Skeletal muscle satellite cell (primary cell): ENCODE measurements around the gene C1QTNF4. TPM values are rescaled to one million over a fixed set of nuclear protein-coding genes. Genes with fewer than 3 reads are reported as not detected.
"Not testable (repeated sequence)": the region's sequence is repeated elsewhere in the genome, so short reads cannot be mapped to it uniquely, and the experiment has no call there.

Experiments used
- H3K27me3 ChIP-seq: 2 replicates; pipeline ENCODE4 v1.7.0; 2013; ENCODE audit warnings: low read length; ENCODE audit not compliant: control insufficient read depth, insufficient read depth
- H3K36me3 ChIP-seq: 2 replicates; pipeline ENCODE4 v1.7.0; 2013; ENCODE audit warnings: mild to moderate bottlenecking, control low read depth, low read length; ENCODE audit not compliant: insufficient read depth
- H3K4me1 ChIP-seq: 2 replicates; pipeline ENCODE4 v1.7.0; 2013; ENCODE audit warnings: low read length; ENCODE audit not compliant: control insufficient read depth, insufficient read depth
- H3K4me2 ChIP-seq: 2 replicates; pipeline ENCODE4 v1.7.0; 2013; ENCODE audit warnings: mild to moderate bottlenecking, low read length
- H3K4me3 ChIP-seq: 2 replicates; pipeline ENCODE4 v1.7.0; 2013; ENCODE audit warnings: low read length
- H3K9ac ChIP-seq: 2 replicates; pipeline ENCODE4 v1.7.0; 2013; ENCODE audit warnings: mild to moderate bottlenecking, low read depth, low read length, moderate library complexity
- H3K9me3 ChIP-seq: replicated peaks from 2 replicates; pipeline ENCODE4 v1.7.0; 2013; ENCODE audit warnings: mild to moderate bottlenecking, control low read depth, low read length
- total RNA-seq: library from RNA; depleted of rRNA; stranded (reverse); fragments of >200 nt; gene quantifications from 2 replicates; pipeline ENCODE4 v1.2.3, GENCODE V29; 2012; rRNA removed

The C1QTNF4 gene
- not detected in 2 replicates for total RNA-seq

- Histone ChIP-seq H3K27me3 (peaks cover 58% of the 10 kb centered on the region), H3K4me3 (peak within 1 kb of the TSS; percentile 26), H3K4me1 (peaks cover 6% of the 10 kb centered on the region), H3K9ac (no peak within 1 kb of the TSS), H3K36me3 (no peaks in the 10 kb centered on the region), H3K9me3 (no peaks in the 10 kb centered on the region), H3K4me2 (peak within 1 kb of the TSS; percentile 60)
These were observed at the start of gene C1QTNF4 for GRCh38 chr11:47593934-47594855. TSS of gene C1QTNF4 (minus strand) at chr11:47594411. CDS start at chr11:47590810, 3,601 bp downstream.

GRCh38 chr11:47642099-47642855 lies 48.1 kb upstream of the C1QTNF4 start, which contains the start of gene MTCH2:
TSS of gene MTCH2 (minus strand) at chr11:47642559. CDS start at chr11:47642465, 94 bp downstream.
- H3K4me3 ChIP-seq = peak within 1 kb of the TSS; percentile 98

GRCh38 chr11:47641600-47642098 lies 47.4 kb upstream of the C1QTNF4 start:
- peak overlapping the region; percentile 99 for H3K9ac ChIP-seq
- H3K36me3 ChIP-seq = peaks cover 22% of the 10 kb centered on the region
- peak overlapping the region; percentile 98 for H3K4me2 ChIP-seq
- H3K4me3 ChIP-seq = peak overlapping the region; percentile 98
- H3K4me1 ChIP-seq = peaks cover 10% of the 10 kb centered on the region
- H3K9me3 ChIP-seq = no peaks in the 10 kb centered on the region
- no peaks in the 10 kb centered on the region for H3K27me3 ChIP-seq

More at GRCh38 chr11:47642099-47642855, 48.1 kb upstream of the C1QTNF4 start, which contains the start of gene MTCH2:
- H3K9me3 ChIP-seq = no peaks in the 10 kb centered on the region
- H3K9ac ChIP-seq = peak within 1 kb of the TSS; percentile 99
- H3K36me3 ChIP-seq = peaks cover 22% of the 10 kb centered on the region
- H3K4me2 ChIP-seq = peak within 1 kb of the TSS; percentile 98
- no peaks in the 10 kb centered on the region for H3K27me3 ChIP-seq
- peaks cover 10% of the 10 kb centered on the region for H3K4me1 ChIP-seq

- H3K9me3 ChIP-seq, H3K9ac ChIP-seq: not testable (repeated sequence)
- H3K4me3 ChIP-seq = peak overlapping the region; percentile 98
These were observed 46.3 kb upstream of the C1QTNF4 start for GRCh38 chr11:47640506-47640905.

GRCh38 chr11:47636331-47636730 lies 42.1 kb upstream of the C1QTNF4 start:
- H3K9me3 ChIP-seq = not testable (repeated sequence)

More at GRCh38 chr11:47640506-47640905, 46.3 kb upstream of the C1QTNF4 start:
- H3K27me3 ChIP-seq = not testable (repeated sequence)
- peaks cover 10% of the 10 kb centered on the region for H3K4me1 ChIP-seq
- peaks cover 22% of the 10 kb centered on the region for H3K36me3 ChIP-seq
- peak overlapping the region; percentile 98 for H3K4me2 ChIP-seq

GRCh38 chr11:47631473-47631872 lies 37.3 kb upstream of the C1QTNF4 start:
- Histone ChIP-seq H3K4me2 (no peak overlapping the region), H3K27me3 (no peaks in the 10 kb centered on the region), H3K36me3 (peaks cover 65% of the 10 kb centered on the region), H3K9ac (no peak overlapping the region), H3K9me3 (no peaks in the 10 kb centered on the region), H3K4me1 (no peaks in the 10 kb centered on the region), H3K4me3 (no peak overlapping the region)

More at GRCh38 chr11:47636331-47636730, 42.1 kb upstream of the C1QTNF4 start:
- not testable (repeated sequence) for H3K9ac ChIP-seq, H3K4me1 ChIP-seq, H3K4me2 ChIP-seq, H3K27me3 ChIP-seq, H3K4me3 ChIP-seq
- H3K36me3 ChIP-seq = peaks cover 48% of the 10 kb centered on the region

GRCh38 chr11:47628026-47628425 lies 33.8 kb upstream of the C1QTNF4 start:
- H3K36me3 ChIP-seq = peaks cover 68% of the 10 kb centered on the region
- H3K9ac ChIP-seq = no peak overlapping the region
- H3K9me3 ChIP-seq = no peaks in the 10 kb centered on the region
- no peak overlapping the region for H3K4me3 ChIP-seq
- H3K27me3 ChIP-seq = no peaks in the 10 kb centered on the region
- no peak overlapping the region for H3K4me2 ChIP-seq
- no peaks in the 10 kb centered on the region for H3K4me1 ChIP-seq

- Histone ChIP-seq H3K36me3 (peaks cover 74% of the 10 kb centered on the region), H3K4me2 (no peak overlapping the region), H3K4me1 (no peaks in the 10 kb centered on the region), H3K27me3 (no peaks in the 10 kb centered on the region), H3K4me3 (no peak overlapping the region), H3K9me3 (no peaks in the 10 kb centered on the region), H3K9ac (no peak overlapping the region)
These were observed 32.0 kb upstream of the C1QTNF4 start for GRCh38 chr11:47626234-47626633.

GRCh38 chr11:47620836-47621378 lies 26.7 kb upstream of the C1QTNF4 start:
- no peaks in the 10 kb centered on the region for H3K9me3 ChIP-seq

GRCh38 chr11:47617417-47617809 lies 23.2 kb upstream of the C1QTNF4 start:
- H3K4me2 ChIP-seq = peak overlapping the region; percentile 25
- H3K27me3 ChIP-seq = no peaks in the 10 kb centered on the region
- no peak overlapping the region for H3K9ac ChIP-seq
- peaks cover 39% of the 10 kb centered on the region for H3K36me3 ChIP-seq
- H3K4me1 ChIP-seq = peaks cover 14% of the 10 kb centered on the region
- H3K4me3 ChIP-seq = no peak overlapping the region
- H3K9me3 ChIP-seq = no peaks in the 10 kb centered on the region

More at GRCh38 chr11:47620836-47621378, 26.7 kb upstream of the C1QTNF4 start:
- H3K27me3 ChIP-seq = no peaks in the 10 kb centered on the region
- H3K4me2 ChIP-seq = no peak overlapping the region
- no peak overlapping the region for H3K9ac ChIP-seq
- H3K4me3 ChIP-seq = no peak overlapping the region
- peaks cover 59% of the 10 kb centered on the region for H3K36me3 ChIP-seq
- H3K4me1 ChIP-seq = peaks cover 14% of the 10 kb centered on the region
